Stimulated activated CD4-positive, alpha-beta T cell treated with anti-CD3 and anti-CD28 coated beads, Interleukin-4, amount 100 ng/mL, for 48 hours (primary cell): ENCODE data around the gene OXCT1.
"Not testable (repeated sequence)": the region's sequence is repeated elsewhere in the genome, so short reads cannot be mapped to it uniquely, and the experiment has no call there.

Experiments
- DNase-seq, 2 donors: peaks; one replicate each; pipeline ENCODE4 v3.0.0-alpha.2; 2020; ENCODE audit warnings: low read depth in 2 of 2

Gene OXCT1

DNA sequence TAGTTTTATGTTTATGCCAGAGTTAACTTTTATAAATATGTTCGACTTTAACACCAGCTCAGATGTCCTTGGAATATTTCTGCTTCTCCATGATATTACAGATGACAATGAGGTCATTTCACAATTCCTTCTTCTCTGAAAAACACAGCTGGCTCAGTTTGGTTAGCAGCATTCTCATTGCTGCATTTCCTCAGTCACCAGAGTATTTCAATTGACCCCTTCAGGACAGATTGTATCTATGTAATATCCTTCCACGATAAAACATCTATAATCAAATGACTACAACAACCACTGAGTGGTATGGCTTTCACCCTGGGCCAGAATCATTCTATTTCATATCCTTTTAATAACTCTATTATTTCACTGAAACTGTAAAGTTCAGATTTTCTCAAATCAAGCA is 148.7 kb downstream of the OXCT1 start:
- no peak for DNase-seq

DNA sequence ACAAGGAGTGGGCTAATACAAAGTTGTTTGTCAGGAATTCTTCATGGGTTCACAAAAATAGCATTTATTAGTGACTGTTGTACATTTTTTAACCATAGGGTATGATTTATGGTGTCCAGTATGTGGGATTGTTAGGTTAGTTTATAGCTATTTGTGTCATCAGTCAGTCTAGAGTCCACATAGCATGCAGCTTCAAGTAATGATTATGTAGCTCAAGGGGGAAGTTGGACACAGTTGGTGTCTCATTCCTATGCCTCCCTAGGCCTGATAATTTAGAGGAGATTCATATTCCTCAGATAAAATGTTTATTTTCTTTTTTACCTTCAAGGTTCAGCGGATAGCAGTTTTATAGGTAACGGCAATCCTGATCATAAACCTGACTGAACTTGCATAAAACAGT is 153.8 kb downstream of the OXCT1 start:
- DNase-seq = no peak

DNA sequence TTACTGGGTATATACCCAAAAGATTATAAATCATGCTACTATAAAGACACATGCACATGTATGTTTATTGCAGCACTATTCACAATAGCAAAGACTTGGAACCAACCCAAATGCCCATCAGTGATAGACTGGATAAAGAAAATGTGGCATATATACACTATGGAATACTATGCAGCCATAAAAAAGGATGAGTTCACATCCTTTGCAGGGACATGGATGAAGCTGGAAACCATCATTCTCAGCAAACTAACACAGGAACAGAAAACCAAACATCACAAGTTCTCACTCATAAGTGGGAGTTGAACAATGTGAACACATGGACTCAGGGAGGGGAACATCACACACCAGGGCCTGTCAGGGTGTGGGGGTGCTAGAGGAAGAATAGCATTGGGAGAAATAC is 155.8 kb downstream of the OXCT1 start:
- not testable (repeated sequence) for DNase-seq

DNA sequence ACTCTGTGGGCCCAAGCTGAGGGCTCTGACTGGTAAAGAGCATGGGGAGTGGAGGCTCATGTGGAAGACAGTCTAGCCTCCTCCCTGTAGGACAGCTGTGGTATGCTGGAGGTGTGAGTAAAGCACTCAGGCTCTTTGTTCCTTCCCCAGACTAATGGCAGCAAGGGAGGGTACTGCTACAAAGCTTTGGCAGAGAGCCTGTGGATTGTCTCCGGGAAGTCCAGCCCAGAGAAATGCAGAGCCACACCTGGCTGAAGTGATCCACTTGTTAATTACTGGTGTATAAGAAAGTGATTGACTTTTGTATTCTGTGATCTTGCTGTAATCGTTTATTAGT is 161.7 kb downstream of the OXCT1 start:
- no peak for DNase-seq

DNA sequence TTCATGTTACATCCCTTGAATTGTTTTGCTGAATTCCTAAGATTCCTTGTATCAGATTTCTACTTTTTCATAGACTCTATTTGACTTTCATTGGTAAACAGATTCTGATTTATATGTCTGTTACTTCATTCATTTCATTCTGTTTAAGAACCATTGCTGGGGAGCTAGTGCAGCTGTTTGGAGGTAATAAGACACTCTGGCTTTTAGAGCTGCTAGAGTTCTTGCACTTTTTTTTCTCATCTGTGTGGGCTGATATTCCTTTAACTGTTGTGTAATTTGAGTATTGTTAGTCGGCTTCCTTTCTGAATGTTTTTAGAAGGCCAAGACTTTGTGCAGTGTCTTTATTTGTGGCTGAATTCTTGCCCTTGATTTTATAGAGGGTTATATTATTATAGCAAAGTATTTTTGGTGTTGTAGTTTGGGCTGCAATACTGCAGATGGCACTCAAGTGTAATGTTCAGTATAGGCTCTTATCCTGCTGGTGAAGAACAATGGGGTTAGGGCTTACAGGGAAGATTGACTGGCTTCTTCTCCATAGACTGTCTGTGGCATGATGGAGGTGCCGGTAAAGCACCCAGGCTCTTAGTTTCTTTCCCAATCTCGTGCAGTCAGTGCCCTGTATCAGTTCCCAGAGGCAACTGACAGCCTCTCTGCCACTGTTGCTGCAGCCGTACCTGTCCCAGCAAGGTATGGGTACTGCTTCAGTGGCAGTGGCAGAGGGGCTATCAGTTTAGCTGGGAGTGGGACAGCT is 162.2 kb downstream of the OXCT1 start:
- DNase-seq = no peak

DNA sequence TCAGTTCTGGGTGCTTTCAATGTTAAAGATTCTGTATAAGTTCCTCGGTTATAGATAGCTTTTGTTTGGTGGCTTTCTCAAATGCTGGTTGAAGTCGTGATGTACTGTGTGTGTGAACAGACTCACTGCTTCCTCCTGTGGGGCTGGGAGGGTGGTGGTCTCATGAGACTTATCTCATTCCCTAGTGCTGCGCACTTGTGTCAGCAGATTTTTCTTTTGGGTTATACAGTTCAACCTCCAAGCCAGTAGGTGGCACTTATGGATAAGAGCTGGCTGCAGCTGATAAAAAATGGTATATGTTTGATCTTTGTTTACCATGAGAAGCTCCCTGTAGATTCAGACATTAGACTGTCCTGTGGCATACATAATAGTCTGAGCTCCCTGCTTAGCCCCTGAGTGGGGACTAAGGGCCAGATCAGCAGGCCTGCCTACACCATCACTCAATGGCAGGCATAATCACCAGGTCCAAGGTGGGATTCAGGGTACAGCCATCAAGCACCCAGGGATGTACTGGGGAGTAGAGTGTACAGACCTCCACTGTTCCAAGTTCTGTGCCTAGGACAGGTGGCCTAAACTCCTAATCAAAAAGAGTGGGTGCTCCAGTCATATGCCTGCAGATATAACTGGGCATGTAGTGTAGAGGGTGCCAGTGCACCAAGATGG is 174.2 kb downstream of the OXCT1 start:
- no peak for DNase-seq

DNA sequence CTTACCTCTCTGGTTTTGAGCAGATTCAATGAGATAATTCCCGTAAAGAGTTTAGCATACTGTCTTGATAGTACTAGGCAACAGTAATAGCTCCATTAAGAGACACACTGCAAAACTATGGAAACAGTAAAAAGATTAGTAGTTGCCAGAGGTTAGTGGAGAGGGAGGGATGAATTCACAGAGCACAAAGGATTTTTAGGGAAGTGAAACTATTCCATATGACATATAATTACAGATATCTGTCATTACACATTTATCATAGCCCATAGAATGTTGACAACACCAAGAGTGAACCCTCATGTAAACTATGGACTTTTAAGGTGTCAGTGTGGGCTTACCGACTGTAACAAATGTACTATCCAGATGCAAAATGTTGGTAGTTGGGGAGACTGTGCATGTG is 183.5 kb downstream of the OXCT1 start:
- no peak for DNase-seq

DNA sequence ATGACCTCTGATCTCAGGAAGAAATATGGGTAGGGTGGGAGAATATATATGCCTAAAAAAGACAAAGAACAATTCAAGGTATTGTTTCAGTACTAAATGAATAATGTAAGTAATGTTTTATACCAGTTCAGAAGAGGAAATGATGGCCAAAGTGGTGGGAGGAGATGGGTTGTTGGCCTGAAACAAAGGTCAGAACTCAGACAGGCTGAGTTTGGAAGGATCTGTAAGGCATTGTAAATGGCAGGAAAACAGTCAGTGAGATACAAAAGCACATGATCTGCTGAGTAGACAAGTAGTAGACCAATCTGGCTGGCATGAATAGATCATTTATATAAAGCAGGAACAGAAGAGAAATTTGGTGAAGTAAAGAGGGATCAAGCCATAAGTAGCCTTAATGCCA is 184.0 kb downstream of the OXCT1 start:
- DNase-seq = no peak

DNA sequence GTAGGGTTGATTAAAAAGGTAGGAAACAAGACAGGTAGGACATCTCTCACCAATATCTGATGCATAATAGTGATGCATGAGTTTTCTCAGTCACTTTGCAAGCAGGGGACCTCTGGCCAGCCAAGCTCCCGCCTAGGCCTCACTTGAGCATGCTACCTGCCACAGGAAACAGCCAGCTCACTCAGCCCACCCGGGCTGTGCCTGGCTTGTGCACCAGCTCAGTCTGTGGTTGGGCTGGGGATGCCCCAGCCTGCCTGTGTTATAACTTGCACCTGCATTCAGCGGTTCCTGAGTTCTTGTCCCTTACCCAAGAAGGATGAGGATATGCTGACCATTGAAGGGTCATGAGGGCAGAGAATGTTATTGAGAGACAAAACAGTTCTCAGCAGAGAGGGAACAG is 187.0 kb downstream of the OXCT1 start:
- DNase-seq = no peak

DNA sequence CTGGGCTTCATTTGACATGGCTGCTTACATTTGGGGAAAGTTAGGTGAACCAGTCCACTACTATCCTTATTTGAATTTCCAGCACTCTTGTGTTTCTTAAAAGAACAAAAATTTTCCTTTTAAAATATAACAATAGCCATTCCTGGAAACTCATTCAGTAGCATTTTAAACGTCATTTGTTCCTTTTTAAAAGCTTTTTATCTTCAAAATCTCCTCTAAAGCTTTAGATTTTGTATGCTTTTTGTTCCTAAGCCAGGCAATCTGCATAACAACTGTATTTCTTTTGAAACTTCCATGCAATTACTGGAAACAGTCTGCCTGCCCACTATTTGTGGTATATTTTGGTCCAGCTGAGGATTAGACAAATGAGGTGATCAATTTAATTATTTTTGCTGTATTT is 187.6 kb downstream of the OXCT1 start:
- no peak for DNase-seq

DNA sequence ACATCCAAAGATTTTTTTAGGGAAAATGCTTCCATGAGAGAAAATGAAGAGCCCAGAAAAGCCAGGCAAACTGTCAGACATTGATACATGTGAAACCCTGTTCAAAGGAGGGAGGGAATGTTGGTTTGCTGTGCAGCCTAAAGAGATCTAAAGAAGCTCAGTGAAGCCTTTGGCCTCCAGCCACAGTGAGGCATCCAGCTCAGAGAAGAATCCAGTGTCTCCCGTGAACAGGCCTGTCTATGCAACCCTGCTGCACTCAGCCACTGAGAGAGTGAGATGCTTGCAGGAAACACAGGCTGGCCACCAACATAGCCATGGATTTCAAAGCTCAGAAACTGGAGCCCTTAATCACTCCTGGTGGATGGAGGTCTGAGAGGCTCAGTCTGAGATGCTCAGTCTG is 188.4 kb downstream of the OXCT1 start:
- no peak for DNase-seq
